AG09319 (cell line): ENCODE data around the gene PLEKHG2.
A peak's percentile ranks its signal among the peaks of the same experiment; 100 is the strongest.

Experiments used
- DNase-seq: peaks from one replicate; pipeline ENCODE4 v3.0.0-alpha.2; 2010; ENCODE audit warnings: low read depth; ENCODE audit errors: extremely low read depth
- CTCF ChIP-seq: IDR thresholded peaks from 2 replicates; pipeline ENCODE4 v1.5.1; 2011; ENCODE audit warnings: low read depth, mild to moderate bottlenecking, inconsistent platforms, low read length, moderate library complexity

The PLEKHG2 gene

GRCh38 chr19:39436350-39436716 lies 23.9 kb downstream of the PLEKHG2 start:
- no peak for DNase-seq

GRCh38 chr19:39438270-39438934 lies 25.9 kb downstream of the PLEKHG2 start:
- no peak for TF ChIP-seq CTCF
- no peak for DNase-seq

More at GRCh38 chr19:39436350-39436716, 23.9 kb downstream of the PLEKHG2 start:
- TF ChIP-seq CTCF: no peak

GRCh38 chr19:39444598-39445195 lies 32.2 kb downstream of the PLEKHG2 start:
- DNase-seq: no peak
- no peak for TF ChIP-seq CTCF

GRCh38 chr19:39445196-39446111 lies 33.0 kb downstream of the PLEKHG2 start, which contains the start of gene SUPT5H:
Gene SUPT5H (plus strand): TSS chr19:39445582. CDS start chr19:39445891, 309 bp downstream.
- TF ChIP-seq CTCF: no peak
- peak; percentile 97 for DNase-seq

- TF ChIP-seq CTCF: no peak
- no peak for DNase-seq
These were observed 34.1 kb downstream of the PLEKHG2 start for GRCh38 chr19:39446365-39447084.

GRCh38 chr19:39448271-39448670 lies 35.8 kb downstream of the PLEKHG2 start:
- DNase-seq: no peak
- TF ChIP-seq CTCF: no peak
